HepG2 (cell line): Measurements from ENCODE around the gene HEXD. TPM values are rescaled to one million over a fixed set of nuclear protein-coding genes. Genes with fewer than 3 reads are reported as not detected.

ENCODE experiments used
- ASH2L ChIP-seq: fragments of 300-600, 200-600 bp; sonication (generic); IDR thresholded peaks from 2 replicates; pipeline ENCODE4 v1.7.0; 2017; ENCODE audit warnings: low read depth, mild to moderate bottlenecking, moderate library complexity, mixed read lengths, low read length; ENCODE audit not compliant: insufficient read length
- FOXK1 ChIP-seq: sonication (generic); formaldehyde crosslinking; IDR thresholded peaks from 2 replicates; pipeline ENCODE4 v1.4.0; 2020; ENCODE audit warnings: low read depth, missing genetic modification reagents, borderline replicate concordance
- NR2F2 ChIP-seq: IDR thresholded peaks from 2 replicates; pipeline ENCODE4 v1.6.1; 2012; ENCODE audit warnings: low read depth, inconsistent platforms, borderline replicate concordance
- PAF1 ChIP-seq: IDR thresholded peaks from 2 replicates; pipeline ENCODE4 v1.6.1; 2016; ENCODE audit warnings: missing genetic modification reagents, missing compliant biosample characterization
- PHF5A ChIP-seq: IDR thresholded peaks from one replicate; pipeline ENCODE4 v1.6.1; 2018; ENCODE audit warnings: low read depth, missing genetic modification reagents; ENCODE audit not compliant: unreplicated experiment
- TEAD3 ChIP-seq: optimal IDR thresholded peaks from 2 replicates; pipeline ENCODE3; 2016; ENCODE audit warnings: borderline replicate concordance
- ZFX ChIP-seq: sonication (generic); formaldehyde crosslinking; IDR thresholded peaks from 2 replicates; pipeline ENCODE4 v1.4.0; 2020; ENCODE audit warnings: mild to moderate bottlenecking, low read depth, missing genetic modification reagents, moderate library complexity
- ZNF547 ChIP-seq: sonication (generic); formaldehyde crosslinking; IDR thresholded peaks from 2 replicates; pipeline ENCODE4 v1.5.1; 2020; ENCODE audit warnings: mild to moderate bottlenecking, missing genetic modification reagents
- ZNF850 ChIP-seq: sonication (generic); formaldehyde crosslinking; conservative IDR thresholded peaks from 2 replicates; pipeline ENCODE4 v1.9.0; 2021; ENCODE audit warnings: mild to moderate bottlenecking, missing genetic modification reagents
- polyA plus RNA-seq, 8 experiments: library from polyadenylated mRNA; depleted of rRNA in 3 of 8; stranded (reverse) in 7 of 8; unstranded in 1 of 8; fragments of >200 nt; fragmentation: Illumina TruSeq in 4 of 8; extraction: Trizol in 4 of 8; gene quantifications; 2 replicates each; pipeline versions ENCODE4 v1.2.1 to v1.2.3, GENCODE V29; 2011 to 2016; ENCODE audit warnings: low read depth in 4 of 8, missing spikeins in 1 of 8, mixed read lengths in 1 of 8; ENCODE audit not compliant: insufficient read depth in 1 of 8
- total RNA-seq, 5 experiments: library from RNA; depleted of rRNA; stranded (reverse); fragments of >200 nt; fragmentation: Illumina TruSeq; extraction: Trizol; gene quantifications; 2 replicates each; pipeline ENCODE4 v1.2.3, GENCODE V29; 2016; ENCODE audit warnings: low read depth in 1 of 5
- TF ChIP-seq, protein P1 (sequence below): IDR thresholded peaks from 2 replicates; pipeline ENCODE4 v1.6.1; 2012; ENCODE audit warnings: inconsistent platforms
- TF ChIP-seq, protein P2 (sequence below): sonication (generic); formaldehyde crosslinking; IDR thresholded peaks from 2 replicates; pipeline ENCODE4 v1.4.0; 2020; ENCODE audit warnings: missing genetic modification reagents
- TF ChIP-seq, protein P3 (sequence below): sonication (generic); formaldehyde crosslinking; conservative IDR thresholded peaks from 2 replicates; pipeline ENCODE4 v1.8.0; 2022; ENCODE audit warnings: missing genetic modification reagents
- TF ChIP-seq, protein P4 (sequence below): sonication (generic); formaldehyde crosslinking; IDR thresholded peaks from 2 replicates; pipeline ENCODE4 v1.5.1; 2020; ENCODE audit warnings: mild to moderate bottlenecking, missing genetic modification reagents
- TF ChIP-seq, protein P5 (sequence below): IDR thresholded peaks from 2 replicates; pipeline ENCODE4 v1.6.1; 2016
- TF ChIP-seq, protein P6 (sequence below), 2 experiments: sonication (generic) in 1 of 2; formaldehyde crosslinking in 1 of 2; IDR thresholded peaks; 2 replicates each; pipeline versions ENCODE4 v1.5.1 to v1.6.1; 2011 to 2020; ENCODE audit warnings: borderline replicate concordance in 1 of 2, low read depth in 1 of 2, low read length in 1 of 2, mild to moderate bottlenecking in 1 of 2, missing genetic modification reagents in 1 of 2, moderate library complexity in 1 of 2
- TF ChIP-seq, protein P7 (sequence below): sonication (generic); formaldehyde crosslinking; IDR thresholded peaks from 2 replicates; pipeline ENCODE4 v1.8.1; 2023; ENCODE audit warnings: mild to moderate bottlenecking, missing genetic modification reagents, borderline replicate concordance

HEXD gene
- total and polyA plus RNA-seq, 2 of the 13 experiments (the other 11 are each of a cell fraction or from before 2014, with no cell fraction given) = 22.3 to 41.8 TPM

DNA sequence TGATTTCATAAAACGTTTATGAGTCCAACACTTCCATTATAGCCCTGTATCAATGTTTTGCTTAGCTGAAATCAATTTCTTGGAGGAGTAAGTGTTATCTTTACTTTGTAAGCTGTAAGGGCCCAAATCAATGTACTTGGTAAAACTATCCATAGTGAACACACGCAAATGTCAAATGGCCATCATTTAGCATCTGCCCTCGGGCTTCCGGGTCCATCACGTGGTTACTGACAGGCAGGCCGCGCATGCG, 39.7 kb downstream of the HEXD start (continued):
- TF ChIP-seq PAF1 (peak; percentile 24; the same call in 1 of the 2 replicates), NR2F2 (0 out of 2 replicates have a peak, but pooled peaks have one; percentile 2), PHF5A (CRISPR knock-in tag) (peak; percentile 13), TEAD3 (CRISPR knock-in tag) (peak; percentile 7), ZFX (CRISPR knock-in tag) (no peak), ZNF850 (CRISPR knock-in tag) (no peak), FOXK1 (0 out of 2 replicates have a peak, but pooled peaks have one; percentile 71), ASH2L (no peak), ZNF547 (CRISPR knock-in tag) (no peak)
- TF ChIP-seq, protein P1, sequence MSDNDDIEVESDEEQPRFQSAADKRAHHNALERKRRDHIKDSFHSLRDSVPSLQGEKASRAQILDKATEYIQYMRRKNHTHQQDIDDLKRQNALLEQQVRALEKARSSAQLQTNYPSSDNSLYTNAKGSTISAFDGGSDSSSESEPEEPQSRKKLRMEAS = peak; percentile 88
- TF ChIP-seq, protein P2, sequence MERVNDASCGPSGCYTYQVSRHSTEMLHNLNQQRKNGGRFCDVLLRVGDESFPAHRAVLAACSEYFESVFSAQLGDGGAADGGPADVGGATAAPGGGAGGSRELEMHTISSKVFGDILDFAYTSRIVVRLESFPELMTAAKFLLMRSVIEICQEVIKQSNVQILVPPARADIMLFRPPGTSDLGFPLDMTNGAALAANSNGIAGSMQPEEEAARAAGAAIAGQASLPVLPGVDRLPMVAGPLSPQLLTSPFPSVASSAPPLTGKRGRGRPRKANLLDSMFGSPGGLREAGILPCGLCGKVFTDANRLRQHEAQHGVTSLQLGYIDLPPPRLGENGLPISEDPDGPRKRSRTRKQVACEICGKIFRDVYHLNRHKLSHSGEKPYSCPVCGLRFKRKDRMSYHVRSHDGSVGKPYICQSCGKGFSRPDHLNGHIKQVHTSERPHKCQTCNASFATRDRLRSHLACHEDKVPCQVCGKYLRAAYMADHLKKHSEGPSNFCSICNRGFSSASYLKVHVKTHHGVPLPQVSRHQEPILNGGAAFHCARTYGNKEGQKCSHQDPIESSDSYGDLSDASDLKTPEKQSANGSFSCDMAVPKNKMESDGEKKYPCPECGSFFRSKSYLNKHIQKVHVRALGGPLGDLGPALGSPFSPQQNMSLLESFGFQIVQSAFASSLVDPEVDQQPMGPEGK (CRISPR knock-in tag) = no peak
- TF ChIP-seq, protein P3, sequence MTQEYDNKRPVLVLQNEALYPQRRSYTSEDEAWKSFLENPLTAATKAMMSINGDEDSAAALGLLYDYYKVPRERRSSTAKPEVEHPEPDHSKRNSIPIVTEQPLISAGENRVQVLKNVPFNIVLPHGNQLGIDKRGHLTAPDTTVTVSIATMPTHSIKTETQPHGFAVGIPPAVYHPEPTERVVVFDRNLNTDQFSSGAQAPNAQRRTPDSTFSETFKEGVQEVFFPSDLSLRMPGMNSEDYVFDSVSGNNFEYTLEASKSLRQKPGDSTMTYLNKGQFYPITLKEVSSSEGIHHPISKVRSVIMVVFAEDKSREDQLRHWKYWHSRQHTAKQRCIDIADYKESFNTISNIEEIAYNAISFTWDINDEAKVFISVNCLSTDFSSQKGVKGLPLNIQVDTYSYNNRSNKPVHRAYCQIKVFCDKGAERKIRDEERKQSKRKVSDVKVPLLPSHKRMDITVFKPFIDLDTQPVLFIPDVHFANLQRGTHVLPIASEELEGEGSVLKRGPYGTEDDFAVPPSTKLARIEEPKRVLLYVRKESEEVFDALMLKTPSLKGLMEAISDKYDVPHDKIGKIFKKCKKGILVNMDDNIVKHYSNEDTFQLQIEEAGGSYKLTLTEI (CRISPR knock-in tag) = no peak
- TF ChIP-seq, protein P4, sequence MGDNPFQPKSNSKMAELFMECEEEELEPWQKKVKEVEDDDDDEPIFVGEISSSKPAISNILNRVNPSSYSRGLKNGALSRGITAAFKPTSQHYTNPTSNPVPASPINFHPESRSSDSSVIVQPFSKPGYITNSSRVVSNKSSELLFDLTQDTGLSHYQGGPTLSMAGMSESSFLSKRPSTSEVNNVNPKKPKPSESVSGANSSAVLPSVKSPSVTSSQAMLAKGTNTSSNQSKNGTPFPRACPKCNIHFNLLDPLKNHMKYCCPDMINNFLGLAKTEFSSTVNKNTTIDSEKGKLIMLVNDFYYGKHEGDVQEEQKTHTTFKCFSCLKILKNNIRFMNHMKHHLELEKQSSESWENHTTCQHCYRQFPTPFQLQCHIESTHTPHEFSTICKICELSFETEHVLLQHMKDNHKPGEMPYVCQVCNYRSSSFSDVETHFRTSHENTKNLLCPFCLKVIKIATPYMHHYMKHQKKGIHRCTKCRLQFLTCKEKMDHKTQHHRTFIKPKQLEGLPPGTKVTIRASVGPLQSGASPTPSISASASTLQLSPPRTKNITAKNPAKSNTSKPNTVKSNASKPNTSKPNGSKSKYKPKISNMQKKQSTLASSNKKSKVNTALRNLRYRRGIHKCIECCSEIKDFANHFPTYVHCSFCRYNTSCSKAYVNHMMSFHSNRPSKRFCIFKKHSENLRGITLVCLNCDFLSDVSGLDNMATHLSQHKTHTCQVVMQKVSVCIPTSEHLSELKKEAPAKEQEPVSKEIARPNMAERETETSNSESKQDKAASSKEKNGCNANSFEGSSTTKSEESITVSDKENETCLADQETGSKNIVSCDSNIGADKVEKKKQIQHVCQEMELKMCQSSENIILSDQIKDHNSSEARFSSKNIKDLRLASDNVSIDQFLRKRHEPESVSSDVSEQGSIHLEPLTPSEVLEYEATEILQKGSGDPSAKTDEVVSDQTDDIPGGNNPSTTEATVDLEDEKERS (CRISPR knock-in tag) = peak; percentile 60; the same call in 1 of the 2 replicates
- TF ChIP-seq, protein P5, sequence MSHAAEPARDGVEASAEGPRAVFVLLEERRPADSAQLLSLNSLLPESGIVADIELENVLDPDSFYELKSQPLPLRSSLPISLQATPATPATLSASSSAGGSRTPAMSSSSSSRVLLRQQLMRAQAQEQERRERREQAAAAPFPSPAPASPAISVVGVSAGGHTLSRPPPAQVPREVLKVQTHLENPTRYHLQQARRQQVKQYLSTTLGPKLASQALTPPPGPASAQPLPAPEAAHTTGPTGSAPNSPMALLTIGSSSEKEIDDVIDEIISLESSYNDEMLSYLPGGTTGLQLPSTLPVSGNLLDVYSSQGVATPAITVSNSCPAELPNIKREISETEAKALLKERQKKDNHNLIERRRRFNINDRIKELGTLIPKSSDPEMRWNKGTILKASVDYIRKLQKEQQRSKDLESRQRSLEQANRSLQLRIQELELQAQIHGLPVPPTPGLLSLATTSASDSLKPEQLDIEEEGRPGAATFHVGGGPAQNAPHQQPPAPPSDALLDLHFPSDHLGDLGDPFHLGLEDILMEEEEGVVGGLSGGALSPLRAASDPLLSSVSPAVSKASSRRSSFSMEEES (CRISPR knock-in tag) = peak; percentile 85; the same call in 1 of the 2 replicates
- TF ChIP-seq, protein P6, sequence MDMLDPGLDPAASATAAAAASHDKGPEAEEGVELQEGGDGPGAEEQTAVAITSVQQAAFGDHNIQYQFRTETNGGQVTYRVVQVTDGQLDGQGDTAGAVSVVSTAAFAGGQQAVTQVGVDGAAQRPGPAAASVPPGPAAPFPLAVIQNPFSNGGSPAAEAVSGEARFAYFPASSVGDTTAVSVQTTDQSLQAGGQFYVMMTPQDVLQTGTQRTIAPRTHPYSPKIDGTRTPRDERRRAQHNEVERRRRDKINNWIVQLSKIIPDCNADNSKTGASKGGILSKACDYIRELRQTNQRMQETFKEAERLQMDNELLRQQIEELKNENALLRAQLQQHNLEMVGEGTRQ (IDR thresholded peaks at IDR 0.05; ENCODE audit: low read depth, low read length) = peak; percentile 97
- TF ChIP-seq, protein P6 (CRISPR knock-in tag; IDR thresholded peaks at IDR 0.05; ENCODE audit: borderline replicate concordance) = peak; percentile 98; the same call in 1 of the 2 replicates
- TF ChIP-seq, protein P7, sequence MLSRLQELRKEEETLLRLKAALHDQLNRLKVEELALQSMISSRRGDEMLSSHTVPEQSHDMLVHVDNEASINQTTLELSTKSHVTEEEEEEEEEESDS (CRISPR knock-in tag) = no peak; the same call in 1 of the 2 replicates
